NCI-H1092 treated with DMSO at 0.1 percent for 48 hours (cell line): ENCODE data around the gene AKAP8L.

Source experiments
- DNase-seq: peaks from one replicate; lab custom pipeline; 2025; lab: John Stamatoyannopoulos, UW

The AKAP8L gene

GRCh38 chr19:15448778-15449619, 30.2 kb upstream of the AKAP8L start:
- no peak for DNase-seq

GRCh38 chr19:15448044-15448777, 29.4 kb upstream of the AKAP8L start:
- no peak for DNase-seq

- DNase-seq, result no peak
Measured at GRCh38 chr19:15447057-15447456, 28.3 kb upstream of the AKAP8L start.

GRCh38 chr19:15445807-15446376, 27.1 kb upstream of the AKAP8L start:
- DNase-seq, result no peak

GRCh38 chr19:15445227-15445605, 26.4 kb upstream of the AKAP8L start:
- no peak for DNase-seq

- no peak for DNase-seq
Measured at GRCh38 chr19:15444505-15445226, 25.9 kb upstream of the AKAP8L start.

GRCh38 chr19:15443838-15444237, 25.1 kb upstream of the AKAP8L start:
- no peak for DNase-seq

- DNase-seq, result no peak
Measured at GRCh38 chr19:15443325-15443724, 24.5 kb upstream of the AKAP8L start.

- DNase-seq, result no peak
Measured at GRCh38 chr19:15442142-15442920, 23.5 kb upstream of the AKAP8L start.

GRCh38 chr19:15441317-15441716, 22.5 kb upstream of the AKAP8L start:
- no peak for DNase-seq

- DNase-seq, result no peak
Measured at GRCh38 chr19:15439821-15440641, 21.2 kb upstream of the AKAP8L start.

- no peak for DNase-seq
Measured at GRCh38 chr19:15439078-15439799, 20.5 kb upstream of the AKAP8L start.

- no peak for DNase-seq
Measured at GRCh38 chr19:15438577-15438976, 19.8 kb upstream of the AKAP8L start.

GRCh38 chr19:15438124-15438496, 19.3 kb upstream of the AKAP8L start:
- no peak for DNase-seq

GRCh38 chr19:15437355-15438123, 18.8 kb upstream of the AKAP8L start:
- no peak for DNase-seq

- DNase-seq, result no peak
Measured at GRCh38 chr19:15436826-15437110, 18.0 kb upstream of the AKAP8L start.

GRCh38 chr19:15436012-15436825, 17.4 kb upstream of the AKAP8L start:
- no peak for DNase-seq

- no peak for DNase-seq
Measured at GRCh38 chr19:15433519-15434069, 14.8 kb upstream of the AKAP8L start.
